ENCODE data around the gene DUSP9.

GRCh38 chrX:153684467-153685155, 37.6 kb downstream of the DUSP9 start:
- TF ChIP-seq CTCF (IDR thresholded peaks at IDR 0.05) (no peak), POLR2A (IDR thresholded peaks at IDR 0.05) (no peak)

Measured in heart left ventricle (tissue), 13 donors.